T-cell (primary cell): ENCODE measurements around the gene GNA15. TPM values are rescaled to one million over a fixed set of nuclear protein-coding genes. Genes with fewer than 3 reads are reported as not detected.

Experiments used
- ATAC-seq, 4 experiments: fragments of 200-7000 bp in 3 of 4; fragments of 150-1000 bp in 1 of 4; cut with Tn5 transposase; replicated peaks in 1 of 4; 1 replicate in 3 of 4; 2 replicates in 1 of 4; pipeline ENCODE4 v1.10.0; 2021; ENCODE audit warnings: moderate library complexity in 3 of 4, mild to moderate bottlenecking in 2 of 4, moderate number of reproducible peaks in 1 of 4
- CTCF ChIA-PET, 2 donors: fragments of 300-600 bp; sonication (Branson Sonifier 250); formaldehyde crosslinking; loops; one replicate each; lab custom pipeline; 2022; ENCODE audit warnings: antibody characterized with exemption in 2 of 2; lab: Charles Lee
- POLR2A ChIA-PET, 2 donors: fragments of 300-600 bp; sonication (Branson Sonifier 250); formaldehyde crosslinking; loops; one replicate each; lab custom pipeline; 2022; ENCODE audit warnings: antibody characterized with exemption in 2 of 2; lab: Charles Lee
- DNase-seq, 35 experiments: peaks; one replicate each; pipeline versions ENCODE4 v3.0.0 to v3.0.0-alpha.2; 2013 to 2023
- H3K27ac ChIP-seq: one replicate; pipeline ENCODE4 v1.5.1; 2013; ENCODE audit warnings: low read length
- H3K27me3 ChIP-seq, 2 experiments: replicated peaks in 1 of 2; 1 replicate in 1 of 2; 2 replicates in 1 of 2; pipeline versions ENCODE4 v1.6.1 to v1.7.0; 2013; ENCODE audit warnings: low read length in 1 of 2, mixed read lengths in 1 of 2; ENCODE audit not compliant: control insufficient read depth in 2 of 2, insufficient read depth in 2 of 2; ENCODE audit errors: extremely low read depth in 1 of 2
- H3K36me3 ChIP-seq, 2 donors: 1 replicate in 1 of 2; 2 replicates in 1 of 2; pipeline versions ENCODE4 v1.6.1 to v1.7.0; 2013; ENCODE audit warnings: low read length in 1 of 2; ENCODE audit not compliant: control insufficient read depth in 2 of 2, insufficient read depth in 1 of 2; ENCODE audit errors: extremely low read depth in 1 of 2
- H3K4me1 ChIP-seq, 2 experiments: 1 replicate in 1 of 2; 2 replicates in 1 of 2; pipeline versions ENCODE4 v1.6.1 to v1.7.0; 2013; ENCODE audit warnings: low read length in 2 of 2, mixed read lengths in 1 of 2; ENCODE audit not compliant: insufficient read depth in 2 of 2, control insufficient read depth in 1 of 2; ENCODE audit errors: extremely low read depth in 1 of 2
- H3K4me3 ChIP-seq, 2 donors: 1 replicate in 1 of 2; 2 replicates in 1 of 2; pipeline versions ENCODE4 v1.5.1 to v1.7.0; 2013; ENCODE audit warnings: mild to moderate bottlenecking in 2 of 2, low read length in 1 of 2, moderate library complexity in 1 of 2; ENCODE audit not compliant: control insufficient read depth in 1 of 2; ENCODE audit errors: extremely low read depth in 1 of 2
- H3K9me3 ChIP-seq: 2 replicates; pipeline ENCODE4 v1.7.0; 2013
- H3K27ac Mint-ChIP-seq, 2 donors: one replicate each; pipeline ENCODE4 v1.8.0; 2020 to 2021; ENCODE audit warnings: mild to moderate bottlenecking in 2 of 2, mixed read lengths in 2 of 2
- H3K27me3 Mint-ChIP-seq, 2 donors: one replicate each; pipeline ENCODE4 v1.8.0; 2021 to 2022; ENCODE audit warnings: mixed read lengths in 2 of 2
- H3K36me3 Mint-ChIP-seq: one replicate; pipeline ENCODE4 v1.8.0; 2021; ENCODE audit warnings: mixed read lengths
- H3K4me1 Mint-ChIP-seq, 3 donors: one replicate each; pipeline ENCODE4 v1.8.0; 2020 to 2022; ENCODE audit warnings: mixed read lengths in 3 of 3, mild to moderate bottlenecking in 1 of 3
- H3K4me3 Mint-ChIP-seq, 3 donors: one replicate each; pipeline ENCODE4 v1.8.0; 2020 to 2022; ENCODE audit warnings: mild to moderate bottlenecking in 3 of 3, mixed read lengths in 3 of 3, moderate library complexity in 3 of 3
- H3K9me3 Mint-ChIP-seq, 3 donors: one replicate each; pipeline ENCODE4 v1.8.0; 2020 to 2022; ENCODE audit warnings: mixed read lengths in 3 of 3
- WGBS: methylation state at CpG from one replicate; pipeline ENCODE4 v1.1.5; 2013; ENCODE audit warnings: missing lambda C conversion rate; ENCODE audit not compliant: insufficient coverage; 5-methylcytosine and 5-hydroxymethylcytosine counted together
- total RNA-seq, 35 experiments: library from RNA in 6 of 35; stranded (reverse) in 6 of 35; fragments of 120-200 nt in 1 of 35; gene quantifications; one replicate each; pipeline versions ENCODE4 v1.2.1 to v1.2.4 and lab custom pipeline; 2013 to 2026

Gene GNA15
- total RNA-seq, 5 donors from 2014 or later (not counting 1 experiment from before 2014, with no cell fraction given) = 1.8 to 13.2 (median 2.8) TPM

DNA sequence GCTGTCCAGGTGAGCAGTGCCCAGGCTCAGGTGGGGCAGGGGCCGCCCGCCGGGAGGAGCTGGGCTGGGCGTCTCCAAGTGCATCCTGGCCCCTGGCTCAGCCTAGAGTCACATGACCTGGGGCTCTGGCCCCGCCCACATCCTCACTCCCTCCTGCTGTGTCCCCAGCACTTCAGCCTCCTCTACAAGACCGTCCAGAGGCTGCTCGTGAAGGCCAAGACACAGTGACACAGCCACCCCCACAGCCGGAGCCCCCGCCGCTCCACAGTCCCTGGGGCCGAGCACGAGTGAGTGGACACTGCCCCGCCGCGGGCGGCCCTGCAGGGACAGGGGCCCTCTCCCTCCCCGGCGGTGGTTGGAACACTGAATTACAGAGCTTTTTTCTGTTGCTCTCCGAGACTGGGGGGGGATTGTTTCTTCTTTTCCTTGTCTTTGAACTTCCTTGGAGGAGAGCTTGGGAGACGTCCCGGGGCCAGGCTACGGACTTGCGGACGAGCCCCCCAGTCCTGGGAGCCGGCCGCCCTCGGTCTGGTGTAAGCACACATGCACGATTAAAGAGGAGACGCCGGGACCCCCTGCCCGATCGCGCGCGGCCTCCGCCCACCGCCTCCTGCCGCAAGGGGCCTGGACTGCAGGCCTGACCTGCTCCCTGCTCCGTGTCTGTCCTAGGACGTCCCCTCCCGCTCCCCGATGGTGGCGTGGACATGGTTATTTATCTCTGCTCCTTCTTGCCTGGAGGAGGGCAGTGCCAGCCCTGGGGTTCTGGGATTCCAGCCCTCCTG is 71.8 kb downstream of the GNA15 start:
- Histone ChIP-seq H3K36me3 (peaks cover 20 to 30% of the 10 kb centered on the region in 2 donors), H3K27ac (no peak overlapping the region), H3K9me3 (no peaks in the 10 kb centered on the region), H3K27me3 (peaks cover 0 to 7% of the 10 kb centered on the region in 2 experiments), H3K4me3 (no peak overlapping the region), H3K4me1 (peaks cover 0 to 3% of the 10 kb centered on the region in 2 experiments)
- Mint-ChIP-seq H3K4me1 (peaks cover 0 to 3% (median 0%) of the 10 kb centered on the region in 3 donors), H3K36me3 (peaks cover 3% of the 10 kb centered on the region), H3K9me3 (no peaks in the 10 kb centered on the region), H3K27me3 (no peaks in the 10 kb centered on the region), H3K27ac (no peak overlapping the region), H3K4me3 (no peak overlapping the region)
- DNase-seq = no peak
- POLR2A ChIA-PET = no interaction called here
- CTCF ChIA-PET = no interaction called here
- no peak for ATAC-seq
- 97% methylated on average over 38 of the region's 43 CpGs for WGBS

- WGBS = 93% methylated on average over 14 of the region's 33 CpGs
- no peaks in the 10 kb centered on the region for H3K9me3 Mint-ChIP-seq
- H3K4me3 ChIP-seq = no peak overlapping the region
- peaks cover 0 to 7% of the 10 kb centered on the region in 2 experiments for H3K27me3 ChIP-seq
- no peak overlapping the region for H3K4me3 Mint-ChIP-seq
- H3K36me3 ChIP-seq = peaks cover 20 to 30% of the 10 kb centered on the region in 2 donors
- POLR2A ChIA-PET = no interaction called here
- H3K9me3 ChIP-seq = no peaks in the 10 kb centered on the region
- H3K27ac Mint-ChIP-seq = no peak overlapping the region
- H3K36me3 Mint-ChIP-seq = peaks cover 3% of the 10 kb centered on the region
- H3K4me1 Mint-ChIP-seq = peaks cover 0 to 3% (median 0%) of the 10 kb centered on the region in 3 donors
- DNase-seq (no peak), ATAC-seq (no peak)
- no peak overlapping the region for H3K27ac ChIP-seq
- peaks cover 0 to 3% of the 10 kb centered on the region in 2 experiments for H3K4me1 ChIP-seq
- no peaks in the 10 kb centered on the region for H3K27me3 Mint-ChIP-seq
- CTCF ChIA-PET = interaction anchor here in 1 of 2 donors (0.5 kb wide), 1 partner anchor 191 kb away, joined by 7 read pairs; no protein-coding TSS in a partner anchor
Observed at GRCh38 chr19:3208317-3209207, 72.7 kb downstream of the GNA15 start.

GRCh38 chr19:3210347-3211017 is 74.6 kb downstream of the GNA15 start:
- no peak overlapping the region for H3K27ac Mint-ChIP-seq

DNA sequence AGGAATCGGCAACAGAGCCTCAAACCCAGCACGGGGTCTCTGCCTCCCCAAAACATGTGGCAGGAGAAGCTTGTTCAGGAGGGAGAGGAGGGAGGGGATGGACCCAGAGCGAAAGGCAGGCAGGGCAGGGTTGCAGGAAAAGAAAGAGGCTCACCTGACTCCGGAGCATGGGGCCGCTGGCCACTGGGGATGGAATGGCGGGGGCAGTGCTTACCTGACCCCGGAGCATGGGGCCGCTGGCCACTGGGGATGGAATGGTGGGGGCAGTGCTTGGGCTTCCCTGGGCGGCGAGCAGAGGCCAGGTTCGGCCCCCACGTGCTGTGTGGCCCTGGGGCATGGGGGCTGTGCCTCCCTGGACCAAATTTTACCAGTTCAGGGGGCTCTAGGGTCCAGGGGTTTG is 75.4 kb downstream of the GNA15 start:
- peaks cover 0 to 7% of the 10 kb centered on the region in 2 experiments for H3K27me3 ChIP-seq
- no peaks in the 10 kb centered on the region for H3K27me3 Mint-ChIP-seq
- ChIA-PET POLR2A (no interaction called here), CTCF (interaction anchor here (0.7 kb wide), 3 partner anchors 66 to 249 kb away, joined by 3 read pairs; no protein-coding TSS in a partner anchor)
- no peak overlapping the region for H3K27ac Mint-ChIP-seq
- H3K9me3 ChIP-seq = no peaks in the 10 kb centered on the region
- H3K4me1 Mint-ChIP-seq = peaks cover 0 to 3% (median 0%) of the 10 kb centered on the region in 3 donors
- no peak for DNase-seq
- peaks cover 3% of the 10 kb centered on the region for H3K36me3 Mint-ChIP-seq
- H3K4me1 ChIP-seq = peaks cover 0 to 3% of the 10 kb centered on the region in 2 experiments
- H3K27ac ChIP-seq = no peak overlapping the region
- H3K36me3 ChIP-seq = peaks cover 16 to 20% of the 10 kb centered on the region in 2 donors
- no peaks in the 10 kb centered on the region for H3K9me3 Mint-ChIP-seq
- no peak overlapping the region for H3K4me3 ChIP-seq
- no peak overlapping the region for H3K4me3 Mint-ChIP-seq
- WGBS = 84% methylated on average over 10 of the region's 12 CpGs
- no peak for ATAC-seq

More at GRCh38 chr19:3210347-3211017, 74.6 kb downstream of the GNA15 start:
- ChIA-PET POLR2A (no interaction called here), CTCF (interaction anchor here (0.6 to 0.7 kb wide), 3 partner anchors 66 to 1029 kb away, joined by 3 read pairs; no protein-coding TSS in a partner anchor)
- no peak overlapping the region for H3K4me3 Mint-ChIP-seq
- Histone ChIP-seq H3K4me1 (peaks cover 0 to 3% of the 10 kb centered on the region in 2 experiments), H3K27me3 (peaks cover 0 to 7% of the 10 kb centered on the region in 2 experiments), H3K9me3 (no peaks in the 10 kb centered on the region), H3K36me3 (peaks cover 20% of the 10 kb centered on the region in 2 donors), H3K4me3 (no peak overlapping the region), H3K27ac (no peak overlapping the region)
- peaks cover 0 to 3% (median 0%) of the 10 kb centered on the region in 3 donors for H3K4me1 Mint-ChIP-seq
- H3K36me3 Mint-ChIP-seq = peaks cover 3% of the 10 kb centered on the region
- no peaks in the 10 kb centered on the region for H3K9me3 Mint-ChIP-seq
- WGBS = 49% methylated on average over 19 of the region's 20 CpGs
- ATAC-seq (peak; percentile 78 to 89 (median 86)), DNase-seq (peak in 34 of 35 experiments; percentile 27 to 74 (median 57))
- no peaks in the 10 kb centered on the region for H3K27me3 Mint-ChIP-seq

DNA sequence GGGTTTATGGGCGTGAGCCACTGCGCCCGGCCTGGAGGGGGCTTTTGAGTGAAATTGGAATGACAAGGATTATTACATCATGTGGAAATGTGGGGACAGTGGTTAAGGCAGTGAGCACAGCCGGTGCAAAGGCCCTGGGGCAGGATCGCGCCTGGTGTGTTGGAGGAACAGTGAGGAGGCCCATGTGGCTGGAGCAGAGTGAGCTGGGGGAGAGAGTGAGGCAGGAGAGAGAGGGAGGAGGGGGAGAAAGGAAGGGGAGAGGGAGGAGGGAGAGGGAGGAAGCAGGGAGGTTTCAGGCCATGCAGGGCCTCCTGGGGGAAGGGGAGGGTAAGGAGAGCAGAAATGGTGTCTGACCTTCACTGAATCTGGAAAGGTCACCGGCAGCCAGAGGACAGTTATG is 77.3 kb downstream of the GNA15 start:
- H3K4me1 ChIP-seq = peaks cover 0 to 3% of the 10 kb centered on the region in 2 experiments
- Mint-ChIP-seq H3K36me3 (peaks cover 3% of the 10 kb centered on the region), H3K27me3 (no peaks in the 10 kb centered on the region), H3K27ac (no peak overlapping the region), H3K4me3 (no peak overlapping the region), H3K9me3 (no peaks in the 10 kb centered on the region), H3K4me1 (peaks cover 0 to 3% (median 0%) of the 10 kb centered on the region in 3 donors)
- ATAC-seq (no peak), DNase-seq (no peak)
- no peak overlapping the region for H3K4me3 ChIP-seq
- peaks cover 0 to 10% of the 10 kb centered on the region in 2 experiments for H3K27me3 ChIP-seq
- 95% methylated on average over 3 of the region's 7 CpGs for WGBS
- H3K9me3 ChIP-seq = no peaks in the 10 kb centered on the region
- ChIA-PET CTCF (interaction anchor here in 1 of 2 donors (0.6 to 0.7 kb wide), 2 partner anchors 16 to 662 kb away, joined by 3 to 7 read pairs; no protein-coding TSS in a partner anchor), POLR2A (no interaction called here)
- peaks cover 3 to 13% of the 10 kb centered on the region in 2 donors for H3K36me3 ChIP-seq
- H3K27ac ChIP-seq = no peak overlapping the region
